ENCODE measurements around the gene C15orf61. TPM values are rescaled to one million over a fixed set of nuclear protein-coding genes. Genes with fewer than 3 reads are reported as not detected.

C15orf61 gene
- total RNA-seq, 2 experiments from 2014 or later: 5.5 to 5.8 TPM

- ChIA-PET CTCF (no interaction called here), POLR2A (no interaction called here)
These were observed 8.8 kb upstream of the C15orf61 start for GRCh38 chr15:67512140-67512539.

DNA sequence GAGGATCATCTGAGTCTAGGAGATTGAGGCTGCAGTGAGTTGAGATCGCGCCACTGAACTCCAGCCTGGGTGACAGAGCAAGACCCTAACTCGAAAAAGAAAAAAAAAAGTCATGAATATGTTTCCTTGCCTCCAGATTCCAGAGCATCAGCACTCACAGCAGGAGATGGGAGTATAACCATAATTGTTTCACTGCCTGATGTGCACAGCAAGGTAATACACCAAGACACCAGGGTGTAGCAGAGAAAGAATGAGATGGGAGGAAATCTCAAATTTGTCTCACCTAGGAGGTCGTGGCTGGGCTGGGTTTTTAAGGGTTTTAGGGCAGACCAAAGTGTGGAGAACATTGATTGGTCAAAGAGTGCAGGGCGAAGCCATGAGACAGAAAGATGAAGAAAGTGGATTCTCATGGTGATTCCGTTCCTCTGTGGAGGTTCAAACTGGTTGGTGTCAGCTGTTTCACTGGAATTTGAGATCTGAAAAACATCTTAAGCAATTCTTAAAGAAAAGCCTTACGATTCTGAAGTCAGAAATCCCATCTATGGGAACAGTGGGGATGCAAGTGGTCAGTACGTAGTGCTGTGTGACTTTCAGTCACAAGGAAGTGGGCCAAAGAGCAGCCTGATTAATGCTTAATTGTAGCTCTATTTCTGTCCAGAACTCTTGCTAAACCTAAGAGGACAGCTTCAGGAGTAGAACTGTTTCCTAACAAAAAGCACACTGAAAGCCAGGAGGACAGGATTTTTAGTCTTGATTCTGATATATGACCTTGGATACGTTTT, 7.8 kb upstream of the C15orf61 start:
- POLR2A ChIA-PET: no interaction called here
- CTCF ChIA-PET: no interaction called here

DNA sequence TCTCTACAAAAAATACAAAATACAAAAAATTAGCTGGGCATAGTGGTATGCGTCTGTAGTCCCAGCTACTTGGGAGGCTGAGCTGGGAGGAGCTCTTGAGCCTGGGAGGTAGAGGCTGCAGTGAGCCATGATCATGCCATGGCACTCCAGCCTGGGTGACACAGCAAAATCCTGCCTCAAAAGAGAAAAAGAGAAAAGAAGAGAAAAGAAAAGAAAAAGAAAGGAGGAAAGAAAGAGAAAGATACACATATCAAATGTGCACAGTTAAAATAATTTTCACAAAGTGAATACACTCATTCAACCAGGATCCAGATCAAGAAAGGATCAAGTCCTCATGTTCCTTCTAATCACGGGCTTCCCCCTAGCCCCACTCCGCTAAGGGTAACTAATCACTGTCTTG, 5.8 kb upstream of the C15orf61 start:
- ChIA-PET CTCF (no interaction called here), POLR2A (no interaction called here)

- CTCF ChIA-PET: no interaction called here
These were observed 5.4 kb upstream of the C15orf61 start for GRCh38 chr15:67515557-67515956.

GRCh38 chr15:67520321-67521028, 456 bp upstream of the C15orf61 start:
- POLR2A ChIA-PET: interaction anchor here (0.5 to 1.4 kb wide), 2 partner anchors 320 to 1017 kb away, joined by 3 read pairs; no protein-coding TSS in a partner anchor

More at GRCh38 chr15:67515557-67515956, 5.4 kb upstream of the C15orf61 start:
- POLR2A ChIA-PET: no interaction called here

GRCh38 chr15:67521783-67522568, 1.0 kb downstream of the C15orf61 start:
- ChIA-PET CTCF (interaction anchor here (0.9 to 1.7 kb wide), 3 partner anchors 20 to 314 kb away, joined by 3 to 5 read pairs (median 3); partner anchors contain the start of gene MAP2K5), POLR2A (interaction anchor here (0.6 to 1.3 kb wide), 3 partner anchors 20 to 328 kb away, joined by 4 to 5 read pairs (median 4); partner anchors contain the start of gene MAP2K5)

More at GRCh38 chr15:67520321-67521028, 456 bp upstream of the C15orf61 start:
- CTCF ChIA-PET: interaction anchor here (0.5 to 1.7 kb wide), 4 partner anchors 22 to 318 kb away, joined by 3 to 5 read pairs (median 3); partner anchors contain the start of gene MAP2K5

DNA sequence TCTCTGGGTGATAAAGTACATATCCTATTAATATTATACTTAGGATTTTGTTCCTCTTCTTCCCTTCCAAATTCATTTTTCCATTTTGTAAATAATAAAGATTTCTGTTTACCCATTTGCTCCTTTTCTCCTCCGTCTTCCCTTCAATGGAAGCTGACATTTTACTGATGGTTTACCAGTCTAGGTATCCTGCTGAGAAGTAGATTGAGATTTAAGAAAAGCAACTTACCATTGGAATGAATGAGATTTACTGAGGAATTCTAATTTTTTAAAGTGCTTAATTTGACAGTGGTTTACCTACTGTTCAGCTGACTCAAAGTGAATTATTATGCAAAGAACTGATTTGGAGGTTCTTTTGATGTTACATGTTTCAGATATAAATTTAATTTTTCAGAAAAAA, 2.4 kb downstream of the C15orf61 start:
- POLR2A ChIA-PET: no interaction called here
- CTCF ChIA-PET: interaction anchor here (1.6 kb wide), 1 partner anchor 66 kb away, joined by 3 read pairs; no protein-coding TSS in a partner anchor

- CTCF ChIA-PET: interaction anchor here (1.6 kb wide), 1 partner anchor 67 kb away, joined by 3 read pairs; no protein-coding TSS in a partner anchor
- POLR2A ChIA-PET: interaction anchor here (0.7 kb wide), 1 partner anchor 269 kb away, joined by 3 read pairs; no protein-coding TSS in a partner anchor
These were observed 3.3 kb downstream of the C15orf61 start for GRCh38 chr15:67524235-67524634.

DNA sequence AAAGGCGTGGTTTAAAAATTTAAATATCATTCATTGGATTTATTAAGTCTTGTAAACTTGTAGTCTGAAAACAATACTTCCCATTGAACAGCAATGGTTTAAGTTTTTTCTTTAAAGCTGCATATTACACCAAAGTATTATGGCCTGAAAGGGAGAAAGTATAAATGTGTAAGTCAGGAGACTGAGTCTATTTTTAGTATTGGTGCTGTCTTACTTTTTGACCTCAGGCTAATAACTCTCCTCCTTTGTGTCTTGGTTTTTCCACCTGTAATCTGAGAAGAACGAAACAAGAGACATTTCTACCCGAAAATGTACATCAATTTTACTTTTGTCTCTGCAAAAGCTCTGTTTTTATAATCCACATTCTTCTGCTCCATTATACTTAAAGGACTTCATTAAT, 7.6 kb downstream of the C15orf61 start:
- ChIA-PET POLR2A (no interaction called here), CTCF (no interaction called here)

- POLR2A ChIA-PET: no interaction called here
- CTCF ChIA-PET: no interaction called here
These were observed 10.5 kb downstream of the C15orf61 start for GRCh38 chr15:67531379-67531914.

- POLR2A ChIA-PET: no interaction called here
- CTCF ChIA-PET: no interaction called here
These were observed 12.9 kb downstream of the C15orf61 start for GRCh38 chr15:67533873-67534272.

- POLR2A ChIA-PET: no interaction called here
- CTCF ChIA-PET: no interaction called here
These were observed 13.4 kb downstream of the C15orf61 start for GRCh38 chr15:67534360-67534759.

- ChIA-PET CTCF (no interaction called here), POLR2A (no interaction called here)
These were observed 16.8 kb downstream of the C15orf61 start for GRCh38 chr15:67537771-67538170.

DNA sequence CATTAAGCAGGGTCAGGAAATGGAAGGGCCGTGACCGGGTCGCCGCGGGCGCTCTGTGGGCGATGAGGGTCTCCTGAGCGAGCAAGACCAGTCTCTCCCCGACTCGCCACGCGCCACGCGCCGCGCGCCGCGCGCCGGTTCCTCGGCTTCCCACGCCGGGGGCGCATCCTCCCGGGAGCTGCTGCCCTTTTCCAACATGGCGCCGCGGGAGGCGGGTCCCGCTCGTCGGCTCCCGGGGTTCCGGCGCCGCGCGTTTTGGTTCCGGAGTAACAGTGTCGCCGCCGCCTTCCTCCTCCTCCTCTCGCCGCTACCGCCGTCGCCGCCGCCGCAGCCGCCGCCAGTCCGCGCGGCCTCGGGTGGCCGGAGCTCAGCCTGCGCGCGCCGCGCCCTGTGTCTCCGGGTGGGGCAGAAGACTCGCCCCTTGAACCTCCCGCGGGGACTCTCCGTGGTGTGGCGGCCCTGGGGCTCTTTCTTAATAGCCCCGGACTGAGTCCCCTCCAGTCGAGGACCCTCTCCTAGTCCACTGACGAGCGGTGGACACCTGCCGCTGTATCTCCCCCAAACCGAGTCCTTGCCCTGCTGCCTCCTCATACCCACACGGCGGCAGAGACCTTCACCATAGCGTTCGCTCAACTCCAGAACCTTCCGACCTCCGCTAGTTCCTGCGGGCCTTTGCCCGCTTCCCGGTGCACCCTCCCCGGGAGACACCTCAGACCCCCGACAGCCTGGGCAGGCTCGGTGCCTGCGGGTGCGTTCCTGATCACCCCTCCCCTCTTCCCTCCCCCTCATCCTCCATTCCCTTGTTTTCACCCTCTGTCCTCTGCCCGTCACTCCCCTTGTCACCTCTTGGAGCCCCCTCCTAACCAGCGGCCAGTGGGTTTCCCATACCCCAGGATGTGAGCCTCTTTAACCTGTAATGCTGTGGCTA, 21.8 kb downstream of the C15orf61 start, which contains the start of gene MAP2K5:
MAP2K5 (plus strand) TSS at position 284 of the 928 bp plus-strand sequence; CDS start at position 917, 633 bp downstream.
- CTCF ChIA-PET: interaction anchor here (0.7 to 1.3 kb wide), 4 partner anchors 10 to 528 kb away, joined by 3 to 5 read pairs (median 4); partner anchors contain the start of gene C15orf61
- POLR2A ChIA-PET: interaction anchor here (0.6 to 1.4 kb wide), 5 partner anchors 13 to 517 kb away, joined by 3 to 5 read pairs (median 4); no protein-coding TSS in a partner anchor

GRCh38 chr15:67543348-67543718, 22.4 kb downstream of the C15orf61 start:
- ChIA-PET POLR2A (no interaction called here), CTCF (interaction anchor here (1.3 kb wide), 1 partner anchor 21 kb away, joined by 3 read pairs; no protein-coding TSS in a partner anchor)

- POLR2A ChIA-PET: no interaction called here
- CTCF ChIA-PET: no interaction called here
These were observed 23.5 kb downstream of the C15orf61 start for GRCh38 chr15:67544475-67544874.

- CTCF ChIA-PET: no interaction called here
- POLR2A ChIA-PET: no interaction called here
These were observed 24.9 kb downstream of the C15orf61 start for GRCh38 chr15:67545864-67546263.

DNA sequence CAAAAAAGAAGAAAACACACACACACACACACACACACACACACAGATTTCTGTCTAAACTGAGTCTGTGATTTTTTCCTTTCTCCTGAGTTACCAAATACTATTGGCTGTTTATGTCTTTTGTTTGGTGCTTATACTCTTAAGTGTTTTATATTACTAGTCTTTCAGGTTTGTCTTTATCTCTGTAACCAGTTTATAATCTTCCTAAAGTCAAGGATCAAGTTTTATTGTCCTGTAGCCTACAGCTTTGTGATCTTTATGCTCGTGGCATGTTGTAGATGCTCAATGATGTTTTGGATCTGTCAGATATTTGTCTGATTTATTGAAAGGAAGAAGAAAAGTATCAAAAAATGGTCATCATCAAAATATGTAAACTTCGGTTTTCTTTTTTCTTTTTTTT, 26.1 kb downstream of the C15orf61 start:
- CTCF ChIA-PET: no interaction called here
- POLR2A ChIA-PET: no interaction called here

Measured in activated CD8-positive, alpha-beta memory T cell treated with anti-CD3 and anti-CD28 coated beads for 36 hours (primary cell).